Natural killer cell (primary cell): ENCODE data around the gene ATP2B2. TPM values are rescaled to one million over a fixed set of nuclear protein-coding genes. Genes with fewer than 3 reads are reported as not detected.

ENCODE experiments used
- ATAC-seq, 3 donors: fragments of 150-1000 bp in 2 of 3; fragments of 200-7000 bp in 1 of 3; cut with Tn5 transposase; 1 replicate in 1 of 3; 2 replicates in 2 of 3; pipeline ENCODE4 v1.10.0; 2021; ENCODE audit warnings: mild to moderate bottlenecking in 2 of 3, moderate library complexity in 2 of 3
- DNase-seq, 2 donors: peaks; one replicate each; pipeline versions ENCODE4 v3.0.0 to v3.0.0-alpha.2; 2013 to 2021; ENCODE audit warnings: mixed read lengths in 1 of 2
- H3K27ac ChIP-seq: one replicate; pipeline ENCODE4 v1.5.1; 2013; ENCODE audit warnings: mild to moderate bottlenecking, low read length
- H3K27me3 ChIP-seq: one replicate; pipeline ENCODE4 v1.6.1; 2013; ENCODE audit warnings: low read length; ENCODE audit not compliant: control insufficient read depth, insufficient read depth
- H3K36me3 ChIP-seq: one replicate; pipeline ENCODE4 v1.6.1; 2013; ENCODE audit warnings: low read length; ENCODE audit not compliant: control insufficient read depth, insufficient read depth
- H3K4me1 ChIP-seq: one replicate; pipeline ENCODE4 v1.6.1; 2013; ENCODE audit warnings: low read length; ENCODE audit not compliant: control insufficient read depth, insufficient read depth
- H3K4me3 ChIP-seq: one replicate; pipeline ENCODE4 v1.5.1; 2013; ENCODE audit warnings: low read length
- H3K9me3 ChIP-seq: one replicate; pipeline ENCODE4 v1.6.1; 2013; ENCODE audit warnings: low read length; ENCODE audit not compliant: control insufficient read depth, insufficient read depth
- H3K27ac Mint-ChIP-seq, 2 donors: one replicate each; pipeline ENCODE4 v1.8.0; 2022; ENCODE audit warnings: mild to moderate bottlenecking in 2 of 2, mixed read lengths in 2 of 2, moderate library complexity in 1 of 2
- H3K27me3 Mint-ChIP-seq, 2 donors: one replicate each; pipeline ENCODE4 v1.8.0; 2022; ENCODE audit warnings: low read depth in 2 of 2, mixed read lengths in 2 of 2
- H3K36me3 Mint-ChIP-seq: one replicate; pipeline ENCODE4 v1.8.0; 2022; ENCODE audit warnings: mixed read lengths
- H3K4me1 Mint-ChIP-seq, 2 donors: one replicate each; pipeline ENCODE4 v1.8.0; 2022; ENCODE audit warnings: mixed read lengths in 2 of 2
- H3K4me3 Mint-ChIP-seq: one replicate; pipeline ENCODE4 v1.8.0; 2022; ENCODE audit warnings: mild to moderate bottlenecking, moderate library complexity, mixed read lengths
- H3K9me3 Mint-ChIP-seq, 2 donors: one replicate each; pipeline ENCODE4 v1.8.0; 2022; ENCODE audit warnings: mixed read lengths in 2 of 2
- CTCF ChIP-seq: fragments of 200-600 bp; IDR thresholded peaks from one replicate; pipeline ENCODE4 v1.8.0; 2022; ENCODE audit warnings: antibody characterized with exemption
- WGBS: methylation state at CpG from one replicate; pipeline ENCODE4 v1.1.7; 2013; ENCODE audit warnings: missing lambda C conversion rate; ENCODE audit not compliant: insufficient coverage; 5-methylcytosine and 5-hydroxymethylcytosine counted together
- intact Hi-C: fragments of 100-400 bp; cut with micrococcal nuclease; formaldehyde crosslinking; loops from one replicate; pipeline ENCODE4 v1.14.2; 2022
- total RNA-seq, 4 donors: library from RNA; stranded (reverse); fragments of 120-200 nt in 1 of 4; gene quantifications; one replicate each; pipeline versions ENCODE4 v1.2.3 to v1.2.4, GENCODE V29; 2013 to 2022

ATP2B2 gene
- total RNA-seq, 3 donors from 2014 or later (not counting 1 experiment from before 2014, with no cell fraction given): not detected

GRCh38 chr3:10516544-10517452 is 11.4 kb upstream of the ATP2B2 start:
- WGBS: 71% methylated on average over 11 of the region's 14 CpGs
- peaks cover 7 to 14% of the 10 kb centered on the region in 2 donors for H3K27me3 Mint-ChIP-seq
- no peak for ATAC-seq
- H3K4me1 Mint-ChIP-seq: no peaks in the 10 kb centered on the region
- no peak for DNase-seq
- H3K4me3 Mint-ChIP-seq: no peak overlapping the region
- no peak for TF ChIP-seq CTCF
- H3K27ac Mint-ChIP-seq: no peak overlapping the region
- H3K36me3 Mint-ChIP-seq: no peaks in the 10 kb centered on the region
- Histone ChIP-seq H3K27me3 (no peaks in the 10 kb centered on the region), H3K27ac (no peak overlapping the region), H3K9me3 (no peaks in the 10 kb centered on the region), H3K4me1 (no peaks in the 10 kb centered on the region), H3K4me3 (no peak overlapping the region), H3K36me3 (no peaks in the 10 kb centered on the region)
- no peaks in the 10 kb centered on the region for H3K9me3 Mint-ChIP-seq
- intact Hi-C loops: no loop called here

- H3K27ac Mint-ChIP-seq: no peak overlapping the region
- H3K4me1 Mint-ChIP-seq: no peaks in the 10 kb centered on the region
- DNase-seq: no peak
- no peak overlapping the region for H3K4me3 Mint-ChIP-seq
- peaks cover 0 to 8% of the 10 kb centered on the region in 2 donors for H3K27me3 Mint-ChIP-seq
- Histone ChIP-seq H3K9me3 (no peaks in the 10 kb centered on the region), H3K27ac (no peak overlapping the region), H3K27me3 (no peaks in the 10 kb centered on the region), H3K36me3 (no peaks in the 10 kb centered on the region), H3K4me3 (no peak overlapping the region), H3K4me1 (no peaks in the 10 kb centered on the region)
- H3K36me3 Mint-ChIP-seq: no peaks in the 10 kb centered on the region
- 79% methylated on average over 7 of the region's 7 CpGs for WGBS
- H3K9me3 Mint-ChIP-seq: no peaks in the 10 kb centered on the region
- no peak for TF ChIP-seq CTCF
- intact Hi-C loops: no loop called here
- no peak for ATAC-seq
Observed at GRCh38 chr3:10515884-10516495, 10.6 kb upstream of the ATP2B2 start.

- H3K27ac Mint-ChIP-seq: no peak overlapping the region
- Histone ChIP-seq H3K27ac (no peak overlapping the region), H3K9me3 (no peaks in the 10 kb centered on the region), H3K27me3 (no peaks in the 10 kb centered on the region), H3K36me3 (no peaks in the 10 kb centered on the region), H3K4me1 (no peaks in the 10 kb centered on the region), H3K4me3 (no peak overlapping the region)
- H3K9me3 Mint-ChIP-seq: no peaks in the 10 kb centered on the region
- peaks cover 0 to 8% of the 10 kb centered on the region in 2 donors for H3K27me3 Mint-ChIP-seq
- intact Hi-C loops: no loop called here
- DNase-seq (no peak), ATAC-seq (no peak)
- H3K4me3 Mint-ChIP-seq: no peak overlapping the region
- TF ChIP-seq CTCF: no peak
- H3K36me3 Mint-ChIP-seq: no peaks in the 10 kb centered on the region
- WGBS: 81% methylated on average over 3 of the region's 3 CpGs
- H3K4me1 Mint-ChIP-seq: no peaks in the 10 kb centered on the region
Observed at GRCh38 chr3:10515396-10515795, 10.0 kb upstream of the ATP2B2 start.
